HCT116 (cell line): Measurements from ENCODE around the gene MRPL41. TPM values are rescaled to one million over a fixed set of nuclear protein-coding genes. Genes with fewer than 3 reads are reported as not detected.
"Not testable (repeated sequence)": the region's sequence is repeated elsewhere in the genome, so short reads cannot be mapped to it uniquely, and the experiment has no call there.

Experiments used
- ATAC-seq: fragments of 200-7000 bp; cut with Tn5 transposase; 2 replicates; pipeline ENCODE4 v1.9.1; 2020; ENCODE audit warnings: mild to moderate bottlenecking, moderate library complexity
- BruUV-seq: library from RNA; stranded (reverse); fragments of 400-500 nt; replicated peaks from 2 replicates; lab custom pipeline; 2021; lab: Mats Ljungman, UMichigan
- CTCF ChIA-PET: fragments of 300-600 bp; sonication (Branson Sonifier 250); formaldehyde crosslinking; loops from one replicate; lab custom pipeline; 2021; ENCODE audit warnings: antibody characterized with exemption; lab: Charles Lee
- POLR2A ChIA-PET: fragments of 300-600, 350-600 bp; sonication (Branson Sonifier 250); formaldehyde crosslinking; loops from one replicate; lab custom pipeline; 2021; ENCODE audit warnings: antibody characterized with exemption; lab: Charles Lee
- RAD21 ChIA-PET, 2 experiments: fragments of 300-600 bp; sonication (Branson Sonifier 250); formaldehyde crosslinking; loops; one replicate each; lab custom pipeline; 2023; ENCODE audit warnings: low total read pairs in 2 of 2; ENCODE audit not compliant: uncharacterized antibody in 2 of 2, unreplicated experiment in 2 of 2, low non-redundant PET in 1 of 2; lab: Charles Lee
- DNase-seq: peaks from one replicate; pipeline ENCODE4 v3.0.0-alpha.2; 2010; ENCODE audit warnings: low read depth, low spot score
- H2AFZ ChIP-seq: fragments of 200-600 bp; shearing (Covaris generic), sonication (generic); 2 replicates; pipeline ENCODE4 v1.6.1; 2017; ENCODE audit warnings: low read depth, mixed run types, mixed read lengths, antibody characterized with exemption, low read length; ENCODE audit not compliant: poor library complexity, severe bottlenecking
- H3K27ac ChIP-seq: 2 replicates; pipeline ENCODE4 v1.5.1; 2012; ENCODE audit warnings: low read depth, low read length
- H3K27me3 ChIP-seq: fragments of 200-600 bp; sonication (generic); 2 replicates; pipeline ENCODE4 v1.6.1; 2016; ENCODE audit warnings: mixed run types, low read length, mixed read lengths; ENCODE audit not compliant: insufficient read depth
- H3K36me3 ChIP-seq, 2 experiments: fragments of 200-500 bp in 1 of 2; fragments of 200-600 bp in 1 of 2; sonication (Bioruptor generic) in 1 of 2; sonication (generic) in 1 of 2; 2 replicates each; pipeline versions ENCODE4 v1.5.1 to v1.6.1; 2014 to 2016; ENCODE audit warnings: low read length in 2 of 2, inconsistent platforms in 1 of 2, mixed read lengths in 1 of 2, mixed run types in 1 of 2; ENCODE audit not compliant: insufficient read depth in 2 of 2, control insufficient read depth in 1 of 2
- H3K4me1 ChIP-seq, 2 experiments: fragments of 200-600 bp in 1 of 2; sonication (generic) in 1 of 2; 2 replicates each; pipeline versions ENCODE4 v1.5.1 to v1.6.1; 2012 to 2017; ENCODE audit warnings: low read length in 2 of 2, inconsistent platforms in 1 of 2, mild to moderate bottlenecking in 1 of 2, mixed read lengths in 1 of 2, mixed run types in 1 of 2, moderate library complexity in 1 of 2; ENCODE audit not compliant: insufficient read depth in 2 of 2, control insufficient read depth in 1 of 2
- H3K4me2 ChIP-seq: fragments of 200-600 bp; sonication (generic); 2 replicates; pipeline ENCODE4 v1.6.1; 2017; ENCODE audit warnings: mixed run types, low read length, mixed read lengths
- H3K4me3 ChIP-seq, 2 experiments: fragments of 200-600 bp in 1 of 2; sonication (generic) in 1 of 2; replicated peaks in 1 of 2; 2 replicates each; pipeline ENCODE4 v1.5.1; 2011 to 2016; ENCODE audit warnings: low read length in 2 of 2, control low read depth in 1 of 2, low read depth in 1 of 2, mild to moderate bottlenecking in 1 of 2, mixed read lengths in 1 of 2, mixed run types in 1 of 2
- H3K79me2 ChIP-seq: fragments of 200-600 bp; sonication (generic); 2 replicates; pipeline ENCODE4 v1.6.1; 2017; ENCODE audit warnings: mild to moderate bottlenecking, mixed run types, low read length, moderate library complexity, mixed read lengths; ENCODE audit not compliant: insufficient read depth
- H3K9ac ChIP-seq: fragments of 200-600 bp; sonication (generic); 2 replicates; pipeline ENCODE4 v1.6.1; 2016; ENCODE audit warnings: low read length, mixed read lengths
- H3K9me2 ChIP-seq: fragments of 200-600 bp; sonication (generic), shearing (Covaris generic); 2 replicates; pipeline ENCODE4 v1.6.1; 2017; ENCODE audit warnings: mixed run types, mild to moderate bottlenecking, moderate library complexity; ENCODE audit not compliant: insufficient read depth
- H3K9me3 ChIP-seq, 2 experiments: fragments of 200-500 bp in 1 of 2; fragments of 200-600 bp in 1 of 2; sonication (Bioruptor generic) in 1 of 2; sonication (generic) in 1 of 2; 2 replicates each; pipeline ENCODE4 v1.6.1; 2014 to 2017; ENCODE audit warnings: low read length in 2 of 2, mixed read lengths in 2 of 2, inconsistent platforms in 1 of 2, low read depth in 1 of 2, mild to moderate bottlenecking in 1 of 2, mixed run types in 1 of 2, moderate library complexity in 1 of 2; ENCODE audit not compliant: control insufficient read depth in 1 of 2, insufficient read depth in 1 of 2
- H4K20me1 ChIP-seq: fragments of 200-600 bp; sonication (generic), shearing (Covaris generic); 2 replicates; pipeline ENCODE4 v1.6.1; 2017; ENCODE audit warnings: mixed run types, mild to moderate bottlenecking, moderate library complexity; ENCODE audit not compliant: insufficient read depth
- CBX3 ChIP-seq: IDR thresholded peaks from 2 replicates; pipeline ENCODE4 v1.6.1; 2012; ENCODE audit warnings: low read depth
- CEBPB ChIP-seq: IDR thresholded peaks from 2 replicates; pipeline ENCODE4 v1.6.1; 2012; ENCODE audit warnings: low read depth
- CTCF ChIP-seq, 3 experiments: fragments of 200-600 bp in 1 of 3; sonication (generic) in 1 of 3; IDR thresholded peaks in 2 of 3; conservative IDR thresholded peaks in 1 of 3; 2 replicates each; pipeline ENCODE4 v1.5.1; 2012 to 2017; ENCODE audit warnings: low read depth in 2 of 3, low read length in 2 of 3, antibody characterized with exemption in 1 of 3, borderline replicate concordance in 1 of 3, control low read depth in 1 of 3, mild to moderate bottlenecking in 1 of 3, mixed read lengths in 1 of 3, mixed run types in 1 of 3, moderate library complexity in 1 of 3; ENCODE audit not compliant: insufficient read depth in 1 of 3
- EGR1 ChIP-seq: IDR thresholded peaks from 2 replicates; pipeline ENCODE4 v1.6.1; 2012; ENCODE audit warnings: low read depth
- EZH2 ChIP-seq: fragments of 200-600 bp; sonication (generic); IDR thresholded peaks from 2 replicates; pipeline ENCODE4 v1.6.1; 2017; ENCODE audit warnings: antibody characterized with exemption, mixed run types
- EZH2phosphoT487 ChIP-seq: fragments of 200-600 bp; IDR thresholded peaks from 2 replicates; pipeline ENCODE4 v1.6.1; 2018; ENCODE audit warnings: antibody characterized with exemption, borderline replicate concordance
- FOSL1 ChIP-seq: IDR thresholded peaks from 2 replicates; pipeline ENCODE4 v1.6.1; 2012; ENCODE audit warnings: low read depth
- MAX ChIP-seq: IDR thresholded peaks from 2 replicates; pipeline ENCODE4 v1.6.1; 2012
- POLR2A ChIP-seq: IDR thresholded peaks from 2 replicates; pipeline ENCODE4 v1.7.0; 2011; ENCODE audit warnings: borderline replicate concordance; ENCODE audit not compliant: insufficient read depth, insufficient read length; ENCODE audit errors: extremely low read depth
- POLR2AphosphoS5 ChIP-seq: IDR thresholded peaks from 2 replicates; pipeline ENCODE4 v1.6.1; 2011; ENCODE audit warnings: mild to moderate bottlenecking, low read depth, low read length, moderate library complexity
- intact Hi-C: fragments of 100-400 bp; cut with micrococcal nuclease; formaldehyde crosslinking; loops from 2 replicates; pipeline ENCODE4 v1.10.0; 2022
- total RNA-seq: library from RNA; stranded (reverse); gene quantifications from one replicate; pipeline ENCODE4 v1.2.1, GENCODE V29; 2021; ENCODE audit not compliant: unreplicated experiment

MRPL41 gene
- total RNA-seq, 1 experiment from 2014 or later = 69.5 TPM

- ATAC-seq, RAD21 ChIA-PET, H4K20me1 ChIP-seq, H3K27ac ChIP-seq, POLR2A ChIA-PET, H3K79me2 ChIP-seq, H3K4me3 ChIP-seq, H3K9ac ChIP-seq, H3K9me3 ChIP-seq, H3K9me2 ChIP-seq, CTCF ChIA-PET, H3K4me2 ChIP-seq, H2AFZ ChIP-seq, BruUV-seq, intact Hi-C loops, H3K36me3 ChIP-seq, H3K27me3 ChIP-seq, DNase-seq: not testable (repeated sequence)
- peaks cover 6 to 10% of the 10 kb centered on the region in 2 experiments; a peak in 3 of 4 replicates for H3K4me1 ChIP-seq
Measured at GRCh38 chr9:137532891-137533468, 18.7 kb upstream of the MRPL41 start.

- Histone ChIP-seq H3K9me2 (no peaks in the 10 kb centered on the region), H3K4me3 (no peak overlapping the region), H3K36me3 (no peaks in the 10 kb centered on the region), H4K20me1 (no peaks in the 10 kb centered on the region), H3K4me1 (peaks cover 6 to 10% of the 10 kb centered on the region in 2 experiments; a peak in 3 of 4 replicates), H2AFZ (peak overlapping the region; percentile 88), H3K27me3 (no peaks in the 10 kb centered on the region), H3K9me3 (no peaks in the 10 kb centered on the region), H3K9ac (0 out of 2 replicates have a peak overlapping the region, but pooled peaks have one; percentile 34), H3K4me2 (peak overlapping the region; percentile 41), H3K27ac (peak overlapping the region; percentile 13), H3K79me2 (no peaks in the 10 kb centered on the region)
- intact Hi-C loops = no loop called here
- BruUV-seq = no TSS peak
- DNase-seq = peak; percentile 59
- RAD21 ChIA-PET = no interaction called here
- POLR2A ChIA-PET = interaction anchor here (1.1 kb wide), 1 partner anchor 248 kb away, joined by 4 read pairs; no protein-coding TSS in a partner anchor
- TF ChIP-seq EZH2 (no peak), EGR1 (no peak), CEBPB (no peak), CBX3 (peak; percentile 57; the same call in 1 of the 2 replicates), POLR2A (no peak), MAX (peak; percentile 95), EZH2phosphoT487 (no peak), FOSL1 (no peak), POLR2AphosphoS5 (no peak), CTCF (IDR thresholded peaks at IDR 0.05 in 2 of 3, conservative IDR thresholded peaks at IDR 0.05 in 1 of 3; ENCODE audit: borderline replicate concordance in 1 of 3, insufficient read depth in 1 of 3, low read depth in 2 of 3, low read length in 2 of 3) (peak; percentile 59 to 75 (median 71); a peak in 5 of 6 replicates)
- peak; percentile 93 for ATAC-seq
- CTCF ChIA-PET = interaction anchor here (0.6 to 1.4 kb wide), 12 partner anchors 9 to 384 kb away, joined by 3 to 8 read pairs (median 4); partner anchors contain the start of genes EXD3, MRPL41, NOXA1 and NRARP
Measured at GRCh38 chr9:137534256-137535119, 17.2 kb upstream of the MRPL41 start.
